Coronary artery (tissue), 2 donors: Measurements from ENCODE around the gene MYO9A.
"Not testable (repeated sequence)": the region's sequence is repeated elsewhere in the genome, so short reads cannot be mapped to it uniquely, and the experiment has no call there.

Experiments used
- DNase-seq: peaks from one replicate; pipeline ENCODE4 v3.0.0-alpha.2; 2017; ENCODE audit warnings: low spot score
- H3K27ac ChIP-seq, 2 donors: fragments of 200-600 bp; sonication (generic); one replicate each; pipeline ENCODE4 v1.5.1; 2016 to 2019
- H3K4me3 ChIP-seq: fragments of 200-600 bp; sonication (generic); 2 replicates; pipeline ENCODE4 v1.5.1; 2016; ENCODE audit warnings: mild to moderate bottlenecking, moderate library complexity
- TF ChIP-seq, protein P1 (sequence below): fragments of 200-600 bp; sonication (generic); IDR thresholded peaks from one replicate; pipeline ENCODE4 v1.5.1; 2019; ENCODE audit warnings: antibody characterized with exemption

The MYO9A gene

DNA sequence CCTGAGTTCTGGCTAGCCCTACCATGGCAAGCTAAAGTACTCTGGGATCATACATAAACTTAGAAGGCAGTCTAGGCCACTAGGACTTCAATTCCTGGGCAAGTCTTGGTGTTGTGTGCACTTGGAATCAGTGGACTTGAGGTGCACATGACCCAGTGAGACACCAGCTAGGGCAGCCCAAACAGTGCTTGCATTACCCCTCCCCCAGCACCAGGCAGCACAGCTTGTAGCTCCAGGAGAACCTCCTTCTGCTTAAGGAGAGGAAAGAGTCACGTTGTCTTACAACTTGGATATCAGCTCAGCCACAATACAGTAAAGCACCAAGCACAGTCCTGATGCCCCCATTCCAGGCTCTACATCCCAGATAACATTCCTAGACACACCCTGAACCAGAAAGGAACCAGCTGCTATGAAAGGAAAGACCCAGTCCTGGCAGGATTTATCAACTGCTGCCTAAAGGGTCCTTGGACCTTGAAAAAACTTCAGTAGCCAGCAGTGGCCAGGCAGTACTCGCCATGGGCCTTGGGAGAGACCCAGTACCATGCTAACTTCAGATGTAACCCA is 57.2 kb downstream of the MYO9A start:
- DNase-seq = no peak
- Histone ChIP-seq H3K4me3 (no peak overlapping the region), H3K27ac (no peak overlapping the region)
- TF ChIP-seq, protein P1, sequence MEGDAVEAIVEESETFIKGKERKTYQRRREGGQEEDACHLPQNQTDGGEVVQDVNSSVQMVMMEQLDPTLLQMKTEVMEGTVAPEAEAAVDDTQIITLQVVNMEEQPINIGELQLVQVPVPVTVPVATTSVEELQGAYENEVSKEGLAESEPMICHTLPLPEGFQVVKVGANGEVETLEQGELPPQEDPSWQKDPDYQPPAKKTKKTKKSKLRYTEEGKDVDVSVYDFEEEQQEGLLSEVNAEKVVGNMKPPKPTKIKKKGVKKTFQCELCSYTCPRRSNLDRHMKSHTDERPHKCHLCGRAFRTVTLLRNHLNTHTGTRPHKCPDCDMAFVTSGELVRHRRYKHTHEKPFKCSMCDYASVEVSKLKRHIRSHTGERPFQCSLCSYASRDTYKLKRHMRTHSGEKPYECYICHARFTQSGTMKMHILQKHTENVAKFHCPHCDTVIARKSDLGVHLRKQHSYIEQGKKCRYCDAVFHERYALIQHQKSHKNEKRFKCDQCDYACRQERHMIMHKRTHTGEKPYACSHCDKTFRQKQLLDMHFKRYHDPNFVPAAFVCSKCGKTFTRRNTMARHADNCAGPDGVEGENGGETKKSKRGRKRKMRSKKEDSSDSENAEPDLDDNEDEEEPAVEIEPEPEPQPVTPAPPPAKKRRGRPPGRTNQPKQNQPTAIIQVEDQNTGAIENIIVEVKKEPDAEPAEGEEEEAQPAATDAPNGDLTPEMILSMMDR = no peak

DNA sequence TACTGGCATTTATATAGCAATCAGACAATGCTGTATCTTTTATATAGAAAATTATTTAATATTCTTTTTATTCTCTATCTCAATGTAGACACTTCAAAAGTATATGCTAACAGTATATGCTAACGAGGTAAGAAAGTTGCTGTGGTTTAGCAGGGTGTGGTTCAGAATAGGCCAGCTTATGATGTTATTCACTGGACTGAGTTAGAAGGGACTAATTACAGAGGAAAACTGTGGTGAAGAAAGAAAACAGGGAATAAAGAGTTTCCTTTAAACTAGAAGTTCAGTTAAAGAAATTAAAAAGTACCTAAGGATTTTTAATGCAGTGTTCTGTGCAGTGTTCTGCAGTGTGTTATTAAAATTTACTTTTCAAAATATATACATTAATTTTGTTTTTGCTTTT is 59.4 kb downstream of the MYO9A start:
- no peak for DNase-seq
- H3K4me3 ChIP-seq = no peak overlapping the region
- H3K27ac ChIP-seq = no peak overlapping the region
- TF ChIP-seq, protein P1 = no peak

DNA sequence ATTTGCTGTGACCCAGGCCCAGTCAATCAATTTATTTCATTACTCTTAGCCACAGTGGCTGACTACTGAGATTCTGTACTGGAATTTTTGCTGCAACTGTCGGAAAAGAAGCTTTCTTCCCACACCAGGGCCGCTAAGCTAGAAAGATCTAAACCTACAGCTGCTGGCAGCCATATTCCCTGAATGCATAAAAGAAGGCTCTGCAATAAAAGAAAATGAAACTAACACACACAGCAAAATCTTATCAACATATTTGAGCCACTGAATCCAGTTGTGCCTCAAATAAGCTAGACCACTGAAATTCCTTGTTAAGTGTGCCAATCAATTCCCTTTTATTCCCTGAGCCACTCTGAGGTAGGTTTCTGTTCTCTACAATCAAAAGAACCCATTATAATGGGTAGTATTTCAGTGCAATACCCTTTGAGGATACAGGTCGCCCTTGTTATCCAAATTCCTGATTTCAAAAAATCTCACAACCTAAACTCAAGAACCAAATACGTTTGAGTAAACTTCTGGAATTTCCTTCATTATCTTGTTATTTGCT is 60.3 kb downstream of the MYO9A start:
- TF ChIP-seq, protein P1 = no peak
- peak overlapping the region; percentile 49 for H3K4me3 ChIP-seq
- DNase-seq = no peak
- no peak overlapping the region for H3K27ac ChIP-seq

DNA sequence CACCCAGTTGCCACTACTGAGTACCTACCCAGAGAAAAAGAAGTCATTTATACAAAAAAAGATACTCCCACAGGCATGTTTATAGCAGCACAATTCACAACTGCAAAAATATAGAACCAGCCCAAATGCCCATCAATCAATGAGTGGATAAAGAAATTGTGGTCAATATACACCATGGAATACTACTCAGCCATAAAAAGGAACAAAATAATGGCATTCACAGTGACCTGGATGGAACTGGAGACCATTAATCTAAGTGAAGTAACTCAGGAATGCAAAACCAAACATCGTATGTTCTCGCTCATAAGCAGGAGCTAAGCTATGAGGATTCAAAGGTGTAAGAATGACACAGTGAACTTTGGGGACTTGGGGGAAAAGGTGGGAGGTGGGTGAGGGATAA is 61.7 kb downstream of the MYO9A start:
- not testable (repeated sequence) for H3K27ac ChIP-seq, H3K4me3 ChIP-seq, DNase-seq

DNA sequence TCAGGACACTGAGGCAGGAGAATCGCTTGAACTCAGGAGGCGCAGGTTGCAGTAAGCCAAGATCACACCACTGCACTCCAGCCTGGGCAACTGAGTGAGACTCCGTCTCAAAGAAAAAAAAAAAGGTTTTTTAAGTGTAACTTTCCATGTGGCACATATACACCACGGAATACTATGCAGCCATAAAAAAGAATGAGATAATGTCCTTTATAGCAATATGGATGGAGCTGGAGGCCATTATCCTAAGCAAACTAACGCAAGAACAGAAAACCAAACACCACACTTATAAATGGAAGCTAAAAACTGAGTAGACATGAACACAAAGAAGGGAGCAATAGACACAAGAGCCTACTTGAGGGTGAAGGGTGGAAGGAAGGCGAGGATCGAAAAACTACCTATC is 64.7 kb downstream of the MYO9A start:
- DNase-seq, H3K27ac ChIP-seq, H3K4me3 ChIP-seq: not testable (repeated sequence)

DNA sequence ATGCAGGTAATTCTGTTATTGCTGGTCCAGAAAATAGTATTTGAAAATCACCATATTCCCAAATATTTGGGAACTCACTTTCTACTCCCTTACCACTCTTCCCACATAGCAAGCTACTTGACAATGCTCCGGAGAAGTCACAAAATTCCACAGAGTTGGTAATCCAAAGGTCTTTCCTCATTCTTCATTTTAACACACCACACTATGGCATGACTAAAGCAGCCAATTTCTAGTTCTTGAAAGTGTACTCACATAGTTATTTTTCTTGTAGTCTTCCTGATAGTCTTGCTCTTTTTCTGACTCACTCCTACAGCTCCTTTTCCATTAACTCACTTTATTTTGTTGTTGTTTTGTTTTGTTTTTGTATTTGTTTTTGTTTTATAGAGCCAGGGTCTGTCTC is 67.2 kb downstream of the MYO9A start:
- H3K27ac ChIP-seq = no peak overlapping the region
- TF ChIP-seq, protein P1 = no peak
- DNase-seq = no peak
- no peak overlapping the region for H3K4me3 ChIP-seq

DNA sequence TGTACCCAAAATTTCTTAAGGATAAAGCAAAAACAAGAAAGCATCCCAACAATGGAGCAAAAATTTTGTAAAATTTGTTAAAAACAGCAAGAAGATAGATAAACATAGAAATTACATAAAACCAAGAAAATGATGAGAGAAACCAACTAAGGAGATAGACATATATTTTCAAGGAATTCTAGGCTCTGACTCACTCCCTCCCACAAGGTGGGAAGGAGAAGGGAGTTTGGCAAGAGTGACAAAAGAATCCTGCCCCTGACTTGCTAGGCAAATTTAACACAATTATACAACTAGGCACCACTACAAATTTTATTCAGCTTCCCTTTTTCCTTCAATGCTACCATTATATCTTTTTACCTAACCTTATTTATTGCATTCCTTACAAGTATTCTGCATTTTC is 70.9 kb downstream of the MYO9A start:
- Histone ChIP-seq H3K4me3 (no peak overlapping the region), H3K27ac (no peak overlapping the region)
- TF ChIP-seq, protein P1 = no peak
- DNase-seq = no peak

DNA sequence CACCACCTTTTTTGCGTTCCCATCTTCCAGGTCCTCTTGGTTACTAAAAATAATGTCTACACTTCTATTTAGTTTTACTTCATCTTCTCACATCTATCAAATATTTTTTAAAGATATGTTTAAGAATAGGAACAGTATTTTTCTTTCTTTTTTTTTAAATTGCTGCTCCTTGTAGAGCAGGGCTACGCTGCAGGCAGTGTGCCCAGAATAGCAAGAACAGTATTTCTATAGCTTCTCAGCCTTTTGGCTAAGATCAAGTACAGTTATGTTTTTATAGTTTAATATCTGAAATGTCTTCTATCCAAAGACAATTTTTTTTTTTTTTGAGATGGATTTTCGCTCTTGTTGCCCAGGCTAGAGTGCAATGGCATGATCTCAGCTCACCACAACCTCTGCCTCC is 73.0 kb downstream of the MYO9A start:
- Histone ChIP-seq H3K27ac (no peak overlapping the region), H3K4me3 (no peak overlapping the region)
- no peak for DNase-seq
- TF ChIP-seq, protein P1 = no peak
